ENCODE measurements around the gene MYO16.
"Not testable (repeated sequence)": the region's sequence is repeated elsewhere in the genome, so short reads cannot be mapped to it uniquely, and the experiment has no call there.

The MYO16 gene

DNA sequence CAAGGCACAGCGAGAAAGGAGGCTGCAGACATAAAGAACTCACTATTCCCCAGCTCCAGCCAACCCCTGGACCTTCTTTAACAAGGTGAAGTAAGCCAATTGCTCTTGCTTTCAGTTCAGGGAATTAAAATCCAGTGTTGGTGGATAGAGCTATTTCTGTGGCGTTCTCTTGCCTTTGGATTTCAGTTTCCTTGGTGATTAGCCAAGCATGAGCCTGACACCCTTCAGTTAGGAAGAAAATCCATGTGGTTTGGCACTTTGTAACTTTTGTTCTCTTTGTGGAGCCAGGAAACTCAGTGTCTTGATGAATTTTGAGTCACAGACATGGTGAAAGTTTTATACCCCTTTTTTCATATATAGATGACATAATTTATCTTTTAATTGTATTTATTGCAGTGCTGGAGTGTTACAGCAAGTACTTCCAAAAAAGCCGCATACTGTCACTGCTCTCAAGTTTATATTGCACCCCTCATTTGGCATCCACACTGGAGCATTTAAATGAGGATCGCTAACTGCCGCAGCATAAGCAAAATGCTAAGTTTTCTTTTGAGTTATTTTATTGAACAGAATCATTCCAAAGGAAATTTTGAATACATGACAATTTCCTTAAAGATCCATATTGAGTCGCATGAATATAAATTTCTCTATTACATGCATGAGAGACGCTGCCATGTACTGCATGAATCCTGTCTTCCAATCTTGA is 406.8 kb downstream of the MYO16 start:
- DNase-seq (ENCODE audit: low read depth in 2 of 2, low spot score in 1 of 2) = no peak

DNA sequence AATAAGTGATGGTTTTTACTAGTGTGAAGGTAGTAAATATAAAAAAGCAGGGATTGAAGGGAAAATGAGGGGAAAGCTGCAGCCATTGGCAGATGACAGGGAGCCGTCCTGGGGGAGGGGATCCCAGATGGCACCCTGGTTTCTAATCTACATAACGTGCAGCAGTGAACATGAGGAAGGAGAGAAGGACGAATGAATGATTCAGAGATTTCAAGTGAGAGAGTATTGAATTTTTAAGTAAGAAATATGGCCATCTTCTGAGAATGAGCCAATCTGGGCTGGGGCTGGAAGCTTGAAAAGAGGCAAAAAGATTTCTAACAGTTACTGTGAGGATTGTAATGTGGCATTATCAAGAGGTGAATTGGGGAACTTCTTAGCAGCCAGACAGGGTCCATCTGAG is 414.2 kb downstream of the MYO16 start:
- DNase-seq (ENCODE audit: low read depth in 2 of 2, low spot score in 1 of 2) = no peak

- no peak for DNase-seq (ENCODE audit: low read depth in 2 of 2, low spot score in 1 of 2)
Observed at GRCh38 chr13:109055850-109056249, 426.4 kb downstream of the MYO16 start.

- DNase-seq (ENCODE audit: low read depth in 2 of 2, low spot score in 1 of 2) = no peak
Observed at GRCh38 chr13:109058087-109058486, 428.7 kb downstream of the MYO16 start.

- no peak for DNase-seq (ENCODE audit: low read depth in 2 of 2, low spot score in 1 of 2)
Observed at GRCh38 chr13:109072505-109072904, 443.1 kb downstream of the MYO16 start.

- DNase-seq (ENCODE audit: low read depth in 2 of 2, low spot score in 1 of 2) = no peak
Observed at GRCh38 chr13:109074436-109074835, 445.0 kb downstream of the MYO16 start.

DNA sequence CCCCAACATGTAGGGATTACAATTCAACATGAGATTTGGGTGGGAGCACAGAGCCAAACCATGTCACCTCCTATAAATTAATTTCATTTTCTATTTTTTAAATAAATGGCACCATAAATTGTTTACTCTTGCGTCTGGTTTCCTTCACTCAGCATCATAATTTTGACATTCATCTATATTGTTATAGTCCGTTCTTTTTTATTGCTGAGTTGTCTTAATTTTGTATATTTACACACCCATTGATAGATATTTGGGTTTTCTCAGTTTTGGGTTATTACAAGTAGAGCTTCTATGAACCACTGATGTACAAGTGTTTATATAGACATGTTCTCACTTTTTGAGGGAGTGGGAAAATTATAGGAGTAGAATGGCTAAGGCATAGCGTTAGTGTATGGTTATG is 445.4 kb downstream of the MYO16 start:
- no peak for DNase-seq (ENCODE audit: low read depth in 2 of 2, low spot score in 1 of 2)

DNA sequence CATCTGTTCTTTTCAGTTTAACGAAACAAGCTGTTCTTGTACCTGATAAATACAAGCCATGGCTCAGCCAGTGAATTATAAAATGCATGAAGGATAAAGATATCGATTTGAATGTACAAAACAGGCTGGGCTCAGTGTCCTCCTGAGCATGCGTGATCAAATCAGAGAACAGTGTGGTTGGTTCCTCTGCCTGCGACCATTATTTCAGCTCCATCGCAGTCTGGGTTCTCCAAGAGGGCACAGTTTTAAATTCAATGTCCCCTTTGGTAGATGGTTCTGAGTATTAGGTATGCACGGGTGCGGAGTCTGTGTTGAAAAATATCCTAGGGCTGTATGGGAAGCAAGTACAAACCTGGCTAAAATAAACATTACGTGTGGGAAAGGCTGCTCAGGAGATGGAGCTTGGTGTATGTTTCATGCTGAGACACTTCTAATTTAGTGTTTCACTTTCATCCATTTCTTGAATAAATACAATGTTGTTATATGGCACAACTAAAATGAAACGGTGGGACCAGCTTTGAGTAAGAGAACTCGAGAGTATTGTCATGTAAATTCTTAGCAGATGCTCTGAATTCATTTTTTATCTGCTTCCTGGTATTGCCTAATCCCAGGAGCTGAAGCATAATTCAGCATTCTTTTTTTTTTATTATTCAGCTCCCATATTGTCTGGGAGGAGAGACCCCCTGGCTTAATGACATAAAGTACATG is 458.7 kb downstream of the MYO16 start:
- no peak for DNase-seq (ENCODE audit: low read depth in 2 of 2, low spot score in 1 of 2)

DNA sequence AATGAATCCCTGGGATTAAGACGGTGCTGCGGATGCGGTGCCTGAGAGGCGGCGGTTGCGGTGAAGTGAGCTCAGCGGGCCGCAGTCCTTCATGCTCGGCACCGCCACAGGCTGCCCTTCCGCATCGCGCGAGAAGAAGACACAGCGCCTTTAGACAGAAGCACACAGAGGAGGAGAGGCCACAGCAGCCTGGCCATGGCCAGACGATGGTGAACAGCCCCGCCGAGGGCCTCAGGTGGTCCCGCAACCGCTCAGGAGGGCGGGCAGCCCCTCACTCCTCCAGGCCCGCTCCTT is 459.2 kb downstream of the MYO16 start:
- DNase-seq (ENCODE audit: low read depth in 2 of 2, low spot score in 1 of 2) = no peak

GRCh38 chr13:109090796-109091195 is 461.4 kb downstream of the MYO16 start:
- no peak for DNase-seq (ENCODE audit: low read depth in 2 of 2, low spot score in 1 of 2)

DNA sequence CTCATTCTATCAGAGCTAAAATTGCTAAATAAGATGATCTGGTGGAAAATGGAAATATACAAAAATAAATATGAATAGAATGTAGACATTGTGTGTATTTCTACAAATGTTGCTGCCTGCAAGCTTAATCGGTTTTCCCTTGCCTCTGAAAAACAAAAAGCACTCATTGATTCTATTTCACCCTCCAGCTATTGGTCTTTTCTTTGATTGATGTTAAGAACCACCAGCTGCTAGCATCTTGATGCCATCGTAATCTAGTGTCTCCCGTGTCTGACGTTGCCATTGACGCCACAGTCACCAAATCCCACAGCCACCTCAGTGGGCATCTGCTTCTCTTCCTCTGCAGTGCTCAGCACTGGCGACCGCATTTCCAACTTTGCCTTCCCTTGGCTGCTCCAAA is 461.8 kb downstream of the MYO16 start:
- DNase-seq (ENCODE audit: low read depth in 2 of 2, low spot score in 1 of 2) = no peak

GRCh38 chr13:109092186-109092585 is 462.8 kb downstream of the MYO16 start:
- not testable (repeated sequence) for DNase-seq (ENCODE audit: low read depth in 2 of 2, low spot score in 1 of 2)

GRCh38 chr13:109093998-109094397 is 464.6 kb downstream of the MYO16 start:
- no peak for DNase-seq (ENCODE audit: low read depth in 2 of 2, low spot score in 1 of 2)

- DNase-seq (ENCODE audit: low read depth in 2 of 2, low spot score in 1 of 2) = no peak
Observed at GRCh38 chr13:109095126-109095525, 465.7 kb downstream of the MYO16 start.

DNA sequence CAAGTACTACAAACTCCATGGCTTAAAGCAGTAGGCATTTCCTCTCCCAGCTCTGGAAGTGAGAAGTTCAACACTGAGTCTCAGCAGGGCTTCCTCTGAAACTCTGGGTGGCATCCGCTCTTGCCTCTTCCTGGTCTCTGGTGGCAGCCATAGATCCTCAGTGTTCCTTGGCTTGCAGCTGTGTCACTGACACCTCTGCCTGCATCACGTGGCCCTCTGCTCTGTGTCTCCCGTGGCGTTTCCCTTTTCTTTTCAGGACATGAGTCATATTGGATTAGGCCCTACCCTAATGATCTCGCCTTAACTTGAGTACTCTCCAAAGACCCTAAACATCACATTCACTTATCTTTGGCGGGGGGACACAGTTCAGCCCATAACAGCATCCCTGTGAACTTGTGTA is 466.7 kb downstream of the MYO16 start:
- no peak for DNase-seq (ENCODE audit: low read depth in 2 of 2, low spot score in 1 of 2)

DNA sequence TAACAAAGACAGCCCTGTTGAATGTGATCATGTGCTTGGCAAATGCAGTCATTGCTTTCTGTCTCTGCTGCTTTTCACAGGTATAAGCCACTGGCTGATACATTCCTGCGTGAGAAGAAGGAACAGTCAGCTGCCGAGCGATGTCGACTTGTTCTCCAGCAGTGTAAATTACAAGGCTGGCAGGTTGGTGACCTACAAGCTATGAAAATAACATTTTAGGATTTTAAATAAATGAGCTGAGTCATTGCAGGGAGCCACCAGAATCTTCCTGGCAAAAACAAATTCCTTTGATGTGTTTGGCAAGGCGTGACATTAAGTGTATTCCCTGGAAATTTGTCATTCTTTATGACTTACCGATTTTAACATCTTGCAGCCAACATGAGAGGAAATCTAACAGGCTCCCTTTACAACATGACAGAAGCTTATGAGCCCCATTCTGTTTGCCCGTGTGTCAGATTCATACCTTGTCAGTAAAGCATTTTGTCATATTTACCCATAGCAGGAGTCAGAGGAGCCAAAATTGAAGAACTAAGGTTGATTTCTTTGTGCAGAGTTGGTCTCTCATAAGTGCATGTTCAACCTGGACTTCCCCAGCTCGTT is 471.4 kb downstream of the MYO16 start:
- DNase-seq (ENCODE audit: low read depth in 2 of 2, low spot score in 1 of 2) = no peak

DNA sequence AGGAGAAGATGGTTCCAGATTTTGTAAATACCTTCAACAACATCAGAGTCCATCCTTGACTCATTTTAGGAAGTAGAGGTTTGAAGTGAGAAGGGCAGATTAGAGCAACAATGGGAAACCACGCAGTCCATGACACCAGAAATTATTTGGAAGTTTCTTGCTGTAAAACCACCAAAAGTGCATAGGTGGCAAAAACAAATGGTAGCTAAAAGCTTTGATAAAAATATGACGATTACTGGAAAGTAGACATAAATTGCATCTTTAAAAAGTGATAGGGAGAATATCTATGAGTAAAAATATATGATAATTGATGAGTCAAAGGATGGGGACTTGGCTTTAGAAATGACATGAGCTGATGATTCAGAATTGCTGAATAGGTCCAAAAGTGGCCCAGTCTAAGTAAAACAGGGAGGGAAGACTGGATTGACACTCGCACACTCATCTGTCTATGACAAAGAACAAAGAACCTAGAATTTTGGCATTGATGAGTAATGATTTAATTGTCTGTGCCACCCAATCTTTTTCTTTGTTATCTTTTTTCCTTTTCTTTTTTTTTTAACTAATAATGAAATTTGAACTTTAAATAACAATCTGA is 472.2 kb downstream of the MYO16 start:
- DNase-seq (ENCODE audit: low read depth in 2 of 2, low spot score in 1 of 2) = no peak

DNA sequence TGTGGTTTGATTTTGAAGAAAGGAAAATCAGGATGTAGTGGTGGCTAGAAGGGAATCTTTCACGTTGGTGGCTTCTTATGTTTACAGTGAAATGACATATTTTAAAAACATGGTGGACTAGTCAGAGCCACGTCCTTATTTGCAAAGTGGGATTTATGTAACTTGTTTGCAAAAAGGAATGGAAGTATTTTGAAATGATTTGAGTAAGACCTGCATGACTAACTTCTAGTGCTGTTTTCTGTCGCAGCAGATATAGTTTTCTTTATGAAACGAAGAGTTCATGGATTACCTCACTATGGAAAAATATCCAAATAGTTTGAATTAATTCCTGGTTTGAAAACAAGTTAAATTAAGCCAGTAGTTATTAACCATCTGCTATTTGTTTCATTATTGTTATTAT is 476.5 kb downstream of the MYO16 start:
- no peak for DNase-seq (ENCODE audit: low read depth in 2 of 2, low spot score in 1 of 2)

- no peak for DNase-seq (ENCODE audit: low read depth in 2 of 2, low spot score in 1 of 2)
Observed at GRCh38 chr13:109110159-109110558, 480.7 kb downstream of the MYO16 start.

DNA sequence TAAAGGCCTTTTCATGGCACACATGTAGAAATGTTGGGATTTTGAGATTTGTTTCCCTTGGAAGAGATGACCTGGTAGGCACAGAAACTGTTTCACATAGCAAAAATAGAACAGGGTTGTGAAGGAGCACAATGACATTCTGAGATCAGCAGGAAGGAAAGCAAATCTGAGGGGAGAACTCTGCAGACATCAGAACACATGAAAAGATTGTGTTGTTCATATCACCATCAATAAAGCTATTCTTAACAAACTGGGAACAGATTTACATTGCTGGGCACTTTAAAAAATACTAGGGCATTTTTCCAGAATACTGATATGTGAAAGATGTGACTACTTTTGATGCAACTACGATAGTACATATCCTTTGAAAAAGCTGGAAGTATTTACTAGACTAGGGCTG is 481.7 kb downstream of the MYO16 start:
- no peak for DNase-seq (ENCODE audit: low read depth in 2 of 2, low spot score in 1 of 2)

DNA sequence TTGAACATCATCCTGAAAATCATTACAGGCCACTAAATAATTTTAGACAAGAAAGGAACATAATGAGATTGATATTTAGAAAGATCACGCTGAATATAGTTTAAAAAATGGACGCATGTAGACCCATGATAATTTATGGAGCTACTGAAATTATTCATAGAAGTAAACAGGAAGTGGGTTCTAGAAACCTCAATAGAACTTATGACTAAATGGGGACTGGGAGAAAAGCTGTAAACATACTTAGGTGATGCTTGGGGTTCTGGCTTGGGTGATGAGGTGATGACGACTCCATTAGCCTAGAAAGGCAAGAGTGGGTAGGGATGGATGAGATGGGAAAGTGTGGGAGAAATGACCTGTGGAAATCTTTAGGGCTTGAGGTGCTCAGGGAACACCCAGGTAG is 484.0 kb downstream of the MYO16 start:
- no peak for DNase-seq (ENCODE audit: low read depth in 2 of 2, low spot score in 1 of 2)

- DNase-seq (ENCODE audit: low read depth in 2 of 2, low spot score in 1 of 2) = no peak
Observed at GRCh38 chr13:109114162-109114561, 484.8 kb downstream of the MYO16 start.

Data from stimulated activated CD8-positive, alpha-beta memory T cell treated with anti-CD3 and anti-CD28 coated beads, Interleukin-4, amount 100 ng/mL, for 1 hour (primary cell).